ENCODE measurements around the gene TGIF1.
"Not testable (repeated sequence)": the region's sequence is repeated elsewhere in the genome, so short reads cannot be mapped to it uniquely, and the experiment has no call there.

The TGIF1 gene

DNA sequence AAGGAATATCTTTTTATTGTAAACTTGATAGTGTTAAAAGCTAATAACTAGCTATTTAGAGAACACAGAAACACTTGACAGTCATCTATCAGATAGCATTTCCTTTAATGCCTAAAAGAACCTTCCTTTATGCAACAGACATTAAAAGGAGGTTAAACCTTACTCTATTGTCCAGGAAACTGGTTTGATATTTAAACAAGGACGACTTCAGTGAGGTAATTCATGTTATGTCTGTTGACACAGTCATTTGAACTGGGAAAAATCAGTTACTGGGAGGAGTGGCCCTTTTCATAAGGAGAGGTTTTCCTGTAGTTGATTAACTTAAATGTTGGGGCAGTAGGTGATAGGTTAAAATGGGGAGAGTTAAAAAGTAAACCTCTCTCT, 6.7 kb downstream of the TGIF1 start:
- Mint-ChIP-seq H3K27me3 (no peaks in the 10 kb centered on the region), H3K36me3 (ENCODE audit: low read depth) (peaks cover 64% of the 10 kb centered on the region), H3K4me3 (no peak overlapping the region), H3K27ac (no peak overlapping the region), H3K4me1 (peaks cover 71% of the 10 kb centered on the region), H3K9me3 (peaks cover 11% of the 10 kb centered on the region)
- DNase-seq (no peak), ATAC-seq (no peak)

GRCh38 chr18:3457261-3457724, 7.3 kb downstream of the TGIF1 start:
- no peak for DNase-seq
- no peaks in the 10 kb centered on the region for H3K27me3 Mint-ChIP-seq
- H3K9me3 Mint-ChIP-seq: peaks cover 15% of the 10 kb centered on the region
- H3K4me1 Mint-ChIP-seq: peaks cover 74% of the 10 kb centered on the region
- no peak overlapping the region for H3K4me3 Mint-ChIP-seq
- H3K27ac Mint-ChIP-seq: peak overlapping the region; percentile 67
- no peak for ATAC-seq
- peaks cover 69% of the 10 kb centered on the region for H3K36me3 Mint-ChIP-seq (ENCODE audit: low read depth)

- H3K4me1 Mint-ChIP-seq: peaks cover 67% of the 10 kb centered on the region
- ATAC-seq: no peak
Measured at GRCh38 chr18:3458378-3458777, 8.4 kb downstream of the TGIF1 start.

DNA sequence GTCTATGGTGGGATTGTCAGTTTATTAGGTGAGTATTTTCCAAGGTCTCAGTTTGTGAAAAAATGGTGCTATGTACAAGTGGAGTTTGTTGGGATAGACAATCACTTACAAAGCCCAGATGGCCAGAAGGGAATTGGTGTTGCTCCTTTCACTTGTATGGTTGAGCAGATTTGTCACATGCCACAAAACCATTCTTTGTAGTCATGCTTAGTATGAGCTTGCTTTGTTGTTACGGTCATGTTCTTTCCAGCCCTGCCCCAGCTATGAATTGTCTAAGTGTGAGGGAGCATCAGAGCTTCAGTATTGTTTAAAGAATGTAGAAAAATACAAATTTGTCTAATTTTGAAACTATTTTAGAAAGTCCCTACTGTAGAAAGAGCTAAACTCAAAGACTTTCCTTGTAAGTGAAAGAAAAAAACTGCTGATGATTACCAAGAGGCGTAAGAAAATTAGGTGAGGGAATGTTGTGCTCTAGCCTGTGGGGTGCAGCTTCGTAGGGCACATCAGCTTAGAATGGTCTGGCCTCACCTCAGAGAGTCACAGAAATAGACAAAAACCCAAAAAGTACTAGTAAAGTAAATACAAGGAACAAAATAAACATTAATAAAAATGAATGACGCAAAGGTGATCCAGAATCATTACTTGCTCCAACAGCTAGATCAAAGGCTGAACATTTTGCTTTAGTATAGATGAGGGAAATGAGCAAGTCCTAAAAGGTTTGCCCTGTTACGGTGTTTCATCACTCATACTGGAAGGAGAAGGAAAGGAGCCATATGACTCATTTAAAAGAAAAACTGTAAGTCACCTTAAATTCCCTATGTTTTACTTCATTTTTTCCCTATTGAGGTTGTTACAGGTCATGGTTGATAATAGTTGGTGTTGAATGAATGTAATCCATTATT, 9.2 kb downstream of the TGIF1 start:
- Mint-ChIP-seq H3K4me3 (peak overlapping the region; percentile 63), H3K9me3 (peaks cover 15% of the 10 kb centered on the region), H3K36me3 (ENCODE audit: low read depth) (peaks cover 62% of the 10 kb centered on the region), H3K4me1 (peaks cover 60% of the 10 kb centered on the region), H3K27ac (peak overlapping the region; percentile 85), H3K27me3 (no peaks in the 10 kb centered on the region)
- no peak for DNase-seq
- peak; percentile 61 for ATAC-seq

More at GRCh38 chr18:3458378-3458777, 8.4 kb downstream of the TGIF1 start:
- H3K36me3 Mint-ChIP-seq (ENCODE audit: low read depth): peaks cover 62% of the 10 kb centered on the region
- peak overlapping the region; percentile 85 for H3K27ac Mint-ChIP-seq
- no peak for DNase-seq
- no peaks in the 10 kb centered on the region for H3K27me3 Mint-ChIP-seq
- H3K9me3 Mint-ChIP-seq: peaks cover 15% of the 10 kb centered on the region
- H3K4me3 Mint-ChIP-seq: peak overlapping the region; percentile 63

DNA sequence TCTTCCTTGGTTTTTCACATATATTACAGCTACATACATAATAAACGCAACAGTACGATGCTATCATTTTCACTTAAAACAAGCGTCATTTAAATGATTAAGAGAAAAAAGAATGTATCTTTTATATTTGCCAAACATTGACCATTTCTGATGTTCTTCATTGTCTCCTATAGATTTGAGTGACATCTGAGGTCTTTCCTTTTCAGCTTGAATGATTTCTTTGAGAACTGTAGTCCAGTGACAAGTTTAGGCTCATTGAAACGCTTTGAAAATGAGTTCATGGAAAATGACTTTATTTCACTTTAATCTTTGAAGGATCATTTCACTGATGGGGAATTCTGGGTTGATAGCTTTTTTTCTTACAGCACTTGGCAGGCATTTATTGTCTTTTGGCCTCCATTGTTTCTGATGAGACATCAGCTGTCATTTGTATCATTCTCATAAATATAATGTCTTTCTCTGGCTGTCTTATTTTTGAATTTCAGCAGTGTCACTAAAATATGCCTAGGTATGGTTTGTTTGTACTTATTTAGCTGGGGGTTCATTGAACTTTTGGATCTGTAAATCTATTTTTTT, 10.9 kb downstream of the TGIF1 start:
- H3K27me3 Mint-ChIP-seq: no peaks in the 10 kb centered on the region
- peaks cover 55% of the 10 kb centered on the region for H3K36me3 Mint-ChIP-seq (ENCODE audit: low read depth)
- H3K4me3 Mint-ChIP-seq: no peak overlapping the region
- ATAC-seq (no peak), DNase-seq (no peak)
- H3K27ac Mint-ChIP-seq: no peak overlapping the region
- H3K9me3 Mint-ChIP-seq: peaks cover 15% of the 10 kb centered on the region
- H3K4me1 Mint-ChIP-seq: peaks cover 43% of the 10 kb centered on the region

DNA sequence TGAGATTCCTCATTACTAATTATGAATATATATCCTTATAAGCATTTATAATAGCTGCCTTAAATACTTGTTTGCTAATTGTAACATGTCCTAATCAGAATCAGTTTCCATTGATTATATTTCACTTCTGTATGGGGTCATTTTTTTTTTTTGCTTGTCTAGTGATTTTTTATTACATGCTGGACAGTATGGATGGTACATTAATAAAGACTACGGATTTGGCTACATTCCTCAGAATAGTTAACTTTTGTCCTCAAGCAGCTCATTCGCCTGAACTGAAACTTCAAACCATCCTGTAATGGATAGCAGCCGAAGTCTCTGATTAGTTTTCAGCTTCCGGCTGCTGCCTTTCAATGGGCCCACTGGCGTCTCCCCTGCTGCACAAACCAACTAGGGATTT, 11.7 kb downstream of the TGIF1 start:
- H3K36me3 Mint-ChIP-seq (ENCODE audit: low read depth): peaks cover 50% of the 10 kb centered on the region
- H3K27ac Mint-ChIP-seq: no peak overlapping the region
- DNase-seq (no peak), ATAC-seq (no peak)
- H3K4me1 Mint-ChIP-seq: peaks cover 48% of the 10 kb centered on the region
- H3K9me3 Mint-ChIP-seq: peaks cover 15% of the 10 kb centered on the region
- no peak overlapping the region for H3K4me3 Mint-ChIP-seq
- H3K27me3 Mint-ChIP-seq: no peaks in the 10 kb centered on the region

GRCh38 chr18:3463051-3463450, 13.1 kb downstream of the TGIF1 start:
- Mint-ChIP-seq H3K27ac (no peak overlapping the region), H3K27me3 (no peaks in the 10 kb centered on the region), H3K4me3 (no peak overlapping the region), H3K4me1 (peaks cover 43% of the 10 kb centered on the region), H3K9me3 (peaks cover 15% of the 10 kb centered on the region), H3K36me3 (ENCODE audit: low read depth) (peaks cover 37% of the 10 kb centered on the region)
- ATAC-seq (no peak), DNase-seq (no peak)

GRCh38 chr18:3466045-3466444, 16.1 kb downstream of the TGIF1 start:
- no peak for DNase-seq
- H3K4me3 Mint-ChIP-seq: no peak overlapping the region

GRCh38 chr18:3466872-3467271, 16.9 kb downstream of the TGIF1 start:
- no peak for ATAC-seq
- Mint-ChIP-seq H3K4me1 (peaks cover 22% of the 10 kb centered on the region), H3K4me3 (no peak overlapping the region), H3K27me3 (no peaks in the 10 kb centered on the region), H3K9me3 (peaks cover 4% of the 10 kb centered on the region), H3K27ac (no peak overlapping the region), H3K36me3 (ENCODE audit: low read depth) (peaks cover 6% of the 10 kb centered on the region)
- no peak for DNase-seq

More at GRCh38 chr18:3466045-3466444, 16.1 kb downstream of the TGIF1 start:
- peaks cover 9% of the 10 kb centered on the region for H3K9me3 Mint-ChIP-seq
- ATAC-seq: no peak
- H3K36me3 Mint-ChIP-seq (ENCODE audit: low read depth): peaks cover 14% of the 10 kb centered on the region
- H3K4me1 Mint-ChIP-seq: peaks cover 22% of the 10 kb centered on the region
- H3K27me3 Mint-ChIP-seq: no peaks in the 10 kb centered on the region
- no peak overlapping the region for H3K27ac Mint-ChIP-seq

DNA sequence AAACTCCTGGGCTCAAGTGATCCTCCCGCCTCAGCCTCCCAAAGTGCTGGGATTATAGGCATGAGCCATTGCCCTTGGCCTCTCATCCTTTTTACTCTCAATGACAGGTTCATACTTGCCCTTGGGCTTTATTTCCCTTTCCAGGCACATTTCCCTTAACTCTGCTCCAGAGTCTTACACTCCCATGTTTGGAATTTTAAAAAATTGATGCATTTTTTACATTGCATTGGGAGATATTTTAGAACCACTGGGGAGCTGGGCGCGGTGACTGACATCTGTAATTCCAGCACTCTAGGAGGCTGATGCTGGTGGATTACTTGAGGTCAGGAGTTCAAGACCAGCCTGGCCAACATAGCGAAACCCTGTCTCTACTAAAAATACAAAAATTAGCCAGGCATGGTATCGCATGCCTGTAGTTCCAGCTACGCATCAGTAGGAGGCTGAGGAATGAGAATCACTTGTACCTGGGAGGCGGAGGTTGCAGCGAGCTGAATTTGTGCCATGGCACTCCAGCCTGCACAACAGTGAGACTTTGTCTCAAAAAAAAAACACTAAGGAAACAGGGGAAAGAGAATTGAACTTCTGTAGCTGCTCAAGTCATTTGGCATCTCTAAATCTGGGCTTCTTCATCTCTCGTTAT, 18.2 kb downstream of the TGIF1 start:
- Mint-ChIP-seq H3K9me3 (no peaks in the 10 kb centered on the region), H3K36me3 (ENCODE audit: low read depth) (no peaks in the 10 kb centered on the region), H3K4me3 (no peak overlapping the region), H3K27me3 (no peaks in the 10 kb centered on the region), H3K27ac (no peak overlapping the region), H3K4me1 (peaks cover 18% of the 10 kb centered on the region)
- DNase-seq (no peak), ATAC-seq (no peak)

GRCh38 chr18:3468833-3469232, 18.9 kb downstream of the TGIF1 start:
- Mint-ChIP-seq H3K36me3 (ENCODE audit: low read depth) (no peaks in the 10 kb centered on the region), H3K4me1 (peaks cover 24% of the 10 kb centered on the region), H3K27ac (no peak overlapping the region), H3K4me3 (no peak overlapping the region), H3K9me3 (no peaks in the 10 kb centered on the region), H3K27me3 (no peaks in the 10 kb centered on the region)
- DNase-seq: no peak
- ATAC-seq: no peak

GRCh38 chr18:3471141-3471648, 21.2 kb downstream of the TGIF1 start:
- H3K4me3 Mint-ChIP-seq: no peak overlapping the region
- DNase-seq: no peak
- H3K27ac Mint-ChIP-seq: no peak overlapping the region

GRCh38 chr18:3472121-3472520, 22.1 kb downstream of the TGIF1 start:
- H3K27ac Mint-ChIP-seq; DNase-seq; H3K9me3 Mint-ChIP-seq; H3K4me3 Mint-ChIP-seq; ATAC-seq; H3K27me3 Mint-ChIP-seq; H3K36me3 Mint-ChIP-seq (ENCODE audit: low read depth): not testable (repeated sequence)
- peaks cover 12% of the 10 kb centered on the region for H3K4me1 Mint-ChIP-seq

More at GRCh38 chr18:3471141-3471648, 21.2 kb downstream of the TGIF1 start:
- no peaks in the 10 kb centered on the region for H3K27me3 Mint-ChIP-seq
- ATAC-seq: no peak
- H3K9me3 Mint-ChIP-seq: no peaks in the 10 kb centered on the region
- peaks cover 21% of the 10 kb centered on the region for H3K4me1 Mint-ChIP-seq
- H3K36me3 Mint-ChIP-seq (ENCODE audit: low read depth): no peaks in the 10 kb centered on the region

DNA sequence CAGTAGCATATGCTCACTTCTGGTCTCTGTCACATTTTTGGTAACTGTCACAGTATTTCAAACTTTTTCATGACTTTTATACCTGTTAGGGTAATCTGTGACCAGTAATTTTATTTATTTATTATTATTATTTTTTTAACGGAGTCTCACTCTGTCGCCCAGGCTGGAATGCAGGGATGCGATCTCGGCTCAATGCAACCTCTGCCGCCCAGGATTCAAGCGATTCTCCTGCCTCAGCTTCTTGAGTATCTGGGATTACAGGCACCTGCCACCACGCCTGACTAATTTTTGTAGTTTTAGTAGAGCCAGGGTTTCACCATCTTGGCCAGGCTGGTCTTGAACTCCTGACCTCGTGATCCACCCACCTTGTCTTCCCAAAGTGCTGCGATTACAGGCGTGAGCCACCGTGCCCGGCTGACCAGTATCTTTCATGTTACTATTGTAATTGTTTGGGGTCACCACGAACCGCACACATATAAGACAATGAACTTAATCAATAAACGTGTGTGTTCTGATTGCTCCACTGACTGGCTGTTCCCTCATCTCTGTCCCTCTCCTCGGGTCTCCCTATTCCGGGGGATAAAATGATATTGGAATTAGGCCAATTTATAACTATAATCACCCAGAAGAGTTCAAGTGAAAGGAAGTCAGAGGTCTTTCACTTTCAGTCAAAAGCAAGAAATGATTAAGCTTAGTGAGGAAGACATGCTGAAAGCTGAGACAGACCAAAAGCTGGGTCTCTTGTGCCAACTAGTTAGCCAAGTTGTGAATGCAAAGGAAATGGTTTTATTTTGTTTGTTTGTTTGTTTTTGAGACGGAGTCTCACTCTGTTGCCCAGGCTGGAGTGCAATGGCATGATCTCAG, 22.9 kb downstream of the TGIF1 start:
- ATAC-seq (peak; percentile 54), DNase-seq (no peak)
- Mint-ChIP-seq H3K36me3 (ENCODE audit: low read depth) (no peaks in the 10 kb centered on the region), H3K27me3 (no peaks in the 10 kb centered on the region), H3K4me1 (peaks cover 10% of the 10 kb centered on the region), H3K27ac (no peak overlapping the region), H3K4me3 (no peak overlapping the region), H3K9me3 (no peaks in the 10 kb centered on the region)
